A549 treated with DMSO at 1 μM for 4 hours (cell line): Measurements from ENCODE around the gene LYPD3. TPM values are rescaled to one million over a fixed set of nuclear protein-coding genes. Genes with fewer than 3 reads are reported as not detected.

ENCODE experiments used
- total RNA-seq: library from RNA; stranded (reverse); fragments of 200-300 nt; extraction: Qiagen RNA extraction; gene quantifications from 5 replicates; pipeline ENCODE4 v1.2.3, GENCODE V29; 2022; ENCODE audit warnings: low read depth

LYPD3 gene
- 0.45 to 1.2 TPM (median 0.58 TPM) in 5 replicates for total RNA-seq

GRCh38 chr19:43465468-43466120 lies at the start of gene LYPD3:
LYPD3 (minus strand) TSS chr19:43465608; CDS start chr19:43465571, 37 bp downstream.

DNA sequence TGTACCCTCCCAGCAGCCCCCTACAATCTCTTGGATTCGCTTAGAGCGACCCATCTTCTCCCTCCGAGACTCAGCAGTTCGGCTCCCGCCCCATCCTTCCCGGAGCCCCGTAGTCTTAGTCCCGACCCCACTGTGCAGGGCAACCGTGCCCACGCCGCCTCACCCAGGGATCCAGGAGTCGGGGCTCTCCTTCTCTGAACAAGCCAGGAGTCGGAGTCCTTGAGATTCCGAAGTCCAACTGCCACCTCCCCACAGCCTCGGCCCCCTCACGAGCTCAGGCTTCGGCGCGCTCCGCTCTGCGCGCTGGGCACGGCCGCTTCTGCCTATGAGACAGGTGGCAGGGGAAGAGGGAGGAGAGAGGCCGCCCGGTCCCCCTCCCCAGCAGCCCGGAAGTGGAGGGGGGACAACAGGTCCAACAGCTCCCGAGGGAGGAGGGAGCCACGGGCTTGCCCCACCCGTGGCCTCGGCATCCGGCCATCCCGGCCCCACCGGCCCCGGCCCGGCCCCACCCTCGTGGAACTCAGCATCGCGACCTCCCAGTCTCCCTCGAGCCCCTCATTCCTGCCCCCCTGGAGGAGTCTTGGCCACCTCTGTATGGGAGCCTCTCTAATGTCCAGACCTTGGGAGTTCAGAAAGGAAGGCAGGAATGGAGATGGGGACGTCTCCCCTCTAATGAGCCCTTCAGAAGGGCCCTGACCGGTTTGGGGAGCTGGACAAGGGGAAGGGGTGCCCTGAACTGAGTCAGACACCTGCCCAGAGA lies 39.2 kb upstream of the LYPD3 start, which contains the start of gene PHLDB3:
Gene PHLDB3, minus strand, starts transcription at position 321 of the 760 bp plus-strand sequence. CDS start 628 bp downstream, outside the sequence.

GRCh38 chr19:43414554-43414953 lies 50.9 kb downstream of the LYPD3 start, which contains the start of gene TEX101:
TEX101 (plus strand) TSS chr19:43414890; CDS start chr19:43415920, 1,030 bp downstream.

Other genes starting within 250 kb of the LYPD3 start
- gene PSG9, start 196.1 kb downstream of the LYPD3 start, total RNA-seq: 0.12 to 0.15 TPM (median 0.13 TPM) in 3 of 5 replicates, not detected in the others
- gene CD177, start 111.9 kb downstream of the LYPD3 start, total RNA-seq: 0.16 to 0.25 TPM (median 0.21 TPM) in 4 of 5 replicates, not detected in the other
- gene TEX101, start 50.7 kb downstream of the LYPD3 start, total RNA-seq: not detected in 5 replicates
- gene PHLDB3, start 39.1 kb upstream of the LYPD3 start, total RNA-seq: 8.5 to 13.2 TPM (median 9.7 TPM) in 5 replicates
- 50.5 to 52.8 TPM (median 51.5 TPM) in 5 replicates for gene ETHE1, start 61.6 kb upstream of the LYPD3 start, total RNA-seq
- 1.4 to 2.6 TPM (median 1.9 TPM) in 5 replicates for gene ZNF575, start 67.6 kb upstream of the LYPD3 start, total RNA-seq
- gene XRCC1, start 109.9 kb upstream of the LYPD3 start, total RNA-seq: 27.8 to 35.5 TPM (median 28.8 TPM) in 5 replicates
- gene PINLYP, start 110.2 kb upstream of the LYPD3 start, total RNA-seq: 0.22 to 0.55 TPM (median 0.30 TPM) in 5 replicates
- gene IRGQ, start 130.5 kb upstream of the LYPD3 start, total RNA-seq: 5.9 to 7.4 TPM (median 6.6 TPM) in 5 replicates
- 15.5 to 22.4 TPM (median 21.0 TPM) in 5 replicates for gene ZNF576, start 131.0 kb upstream of the LYPD3 start, total RNA-seq
- gene SRRM5, start 146.5 kb upstream of the LYPD3 start, total RNA-seq: 0.61 to 1.4 TPM (median 0.85 TPM) in 5 replicates
- 46.5 to 64.2 TPM (median 58.3 TPM) in 5 replicates for gene ZNF428, start 154.0 kb upstream of the LYPD3 start, total RNA-seq
- gene CADM4, start 174.2 kb upstream of the LYPD3 start, total RNA-seq: 7.6 to 10.8 TPM (median 8.5 TPM) in 5 replicates
- 111 to 140 TPM (median 128 TPM) in 5 replicates for gene PLAUR, start 204.6 kb upstream of the LYPD3 start, total RNA-seq